GM21717 (cell line): Measurements from ENCODE around the gene ARL17A.
"Not testable (repeated sequence)": the region's sequence is repeated elsewhere in the genome, so short reads cannot be mapped to it uniquely, and the experiment has no call there.

Source experiments
- ATAC-seq: cut with Tn5 transposase; IDR thresholded peaks from one replicate; pipeline ENCODE4 v1.9.1; 2021; ENCODE audit warnings: mild to moderate bottlenecking, moderate library complexity; ENCODE audit not compliant: unreplicated experiment

ARL17A gene

DNA sequence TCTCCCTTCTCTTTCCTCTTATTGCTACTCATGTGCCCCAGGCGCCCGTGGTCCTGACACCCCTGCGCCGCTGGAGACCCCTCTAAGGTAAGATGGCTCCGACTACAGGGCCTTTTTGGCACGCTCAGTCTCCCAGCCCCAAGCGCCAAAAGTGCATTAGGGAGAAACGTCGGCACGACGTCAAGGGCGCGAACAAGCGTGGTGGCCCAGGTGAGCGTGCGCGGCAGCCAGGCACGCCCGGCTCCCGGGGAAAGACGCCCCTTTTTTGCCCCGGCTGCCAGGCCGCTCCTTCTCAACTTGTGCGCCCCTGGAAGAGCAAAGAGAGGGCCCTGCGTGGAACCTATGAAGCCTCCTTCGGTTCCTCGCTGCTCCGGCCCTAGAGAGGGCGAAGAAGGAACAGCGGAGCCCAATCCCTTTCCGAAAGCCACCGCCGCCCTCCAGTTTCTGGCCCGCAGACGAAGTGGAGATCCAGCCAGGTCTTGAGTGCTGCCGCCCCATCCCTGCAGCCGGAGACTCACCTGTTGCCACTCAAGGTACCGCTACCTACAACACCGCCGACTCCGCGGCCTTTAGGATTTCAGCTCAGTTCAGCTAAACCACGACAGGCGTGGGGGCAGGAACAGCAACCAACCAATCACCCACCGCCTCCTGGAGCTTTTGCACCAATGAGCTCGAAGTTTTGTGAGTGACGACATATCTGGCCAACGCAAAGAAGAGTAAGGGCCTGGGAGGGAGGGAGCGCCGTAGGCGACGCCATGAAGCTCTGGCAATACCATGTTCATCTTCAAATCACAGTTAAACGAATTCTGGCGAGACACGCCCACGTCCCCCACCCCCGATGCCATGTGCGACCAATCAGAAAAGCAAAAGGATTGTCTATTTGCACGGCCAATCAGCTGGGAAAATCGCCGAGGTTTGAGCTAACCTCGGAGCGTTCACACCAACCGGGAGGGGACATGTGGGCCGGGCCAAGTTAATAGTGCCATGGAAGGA lies at the start of gene ARL17A:
TSS of gene ARL17A (minus strand) at position 609 of the 993 bp plus-strand sequence. CDS start 3,369 bp downstream, outside the sequence.
- ATAC-seq: peak; percentile 77

DNA sequence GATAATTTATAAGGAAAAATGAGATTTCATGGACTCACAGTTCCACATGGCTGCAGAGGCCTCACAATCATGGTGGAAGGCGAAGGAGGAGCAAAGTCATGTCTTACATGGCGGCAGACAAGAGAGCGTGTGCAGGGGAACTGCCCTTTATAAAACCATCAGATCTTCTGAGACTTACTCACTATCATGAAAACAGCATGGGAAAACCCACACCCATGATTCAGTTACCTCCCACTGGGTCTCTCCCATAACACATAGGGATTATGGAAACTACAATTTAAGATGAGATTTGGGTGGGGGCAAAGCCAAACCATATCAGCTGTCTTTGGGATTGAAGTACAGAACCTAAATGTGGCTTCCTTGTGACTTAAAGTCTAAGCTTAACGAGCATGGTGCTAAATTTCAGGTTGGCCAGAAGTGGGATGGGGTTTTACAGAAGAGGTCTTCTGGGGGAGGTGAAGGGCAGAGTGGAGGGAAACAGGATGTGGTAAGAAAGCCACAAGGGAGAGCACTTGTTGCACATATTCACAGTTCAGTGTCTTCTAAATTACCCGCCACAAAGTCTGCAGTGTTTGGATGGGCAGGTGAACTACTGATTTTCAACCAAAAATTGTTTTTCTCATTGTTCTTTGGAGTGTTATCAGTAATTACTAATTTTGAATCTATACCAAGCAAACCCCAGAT lies 49.4 kb upstream of the ARL17A start:
- not testable (repeated sequence) for ATAC-seq

DNA sequence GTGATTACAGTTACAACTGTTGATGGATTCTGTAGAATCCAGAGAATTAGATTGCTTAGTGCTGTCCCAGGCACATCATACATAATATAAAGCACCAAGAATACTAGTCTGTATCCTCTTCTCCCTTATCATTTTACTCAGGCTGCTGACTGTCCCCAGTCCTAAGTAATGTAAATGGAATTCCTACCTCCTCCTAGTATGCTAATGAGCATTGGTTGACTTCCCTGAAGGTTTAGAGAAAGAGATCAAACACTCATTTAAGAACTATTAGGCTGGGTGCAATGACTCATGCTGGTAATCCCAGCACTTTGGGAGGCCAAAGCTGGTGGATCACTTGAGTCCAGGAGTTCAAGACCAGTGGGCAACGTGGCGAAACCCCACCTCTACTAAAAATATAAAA lies 48.0 kb upstream of the ARL17A start:
- not testable (repeated sequence) for ATAC-seq

DNA sequence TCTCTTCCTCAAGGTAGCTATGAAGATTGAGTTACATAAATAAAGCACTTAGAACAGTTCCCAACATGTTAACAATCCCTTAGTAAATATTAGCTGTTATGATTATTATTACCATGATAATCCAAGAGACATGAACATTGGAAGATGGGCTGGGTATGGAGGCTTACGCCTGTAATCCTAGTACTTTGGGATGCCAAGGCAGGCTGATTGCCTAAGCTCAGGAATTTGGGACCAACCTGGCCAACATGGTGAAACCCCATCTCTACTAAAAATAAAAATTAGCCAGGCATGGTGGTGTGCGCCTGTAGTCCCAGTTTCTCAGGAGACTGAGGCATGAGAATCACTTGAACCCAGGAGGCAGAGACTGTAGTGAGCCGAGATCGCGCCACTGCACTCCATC lies 45.2 kb upstream of the ARL17A start:
- ATAC-seq: not testable (repeated sequence)

DNA sequence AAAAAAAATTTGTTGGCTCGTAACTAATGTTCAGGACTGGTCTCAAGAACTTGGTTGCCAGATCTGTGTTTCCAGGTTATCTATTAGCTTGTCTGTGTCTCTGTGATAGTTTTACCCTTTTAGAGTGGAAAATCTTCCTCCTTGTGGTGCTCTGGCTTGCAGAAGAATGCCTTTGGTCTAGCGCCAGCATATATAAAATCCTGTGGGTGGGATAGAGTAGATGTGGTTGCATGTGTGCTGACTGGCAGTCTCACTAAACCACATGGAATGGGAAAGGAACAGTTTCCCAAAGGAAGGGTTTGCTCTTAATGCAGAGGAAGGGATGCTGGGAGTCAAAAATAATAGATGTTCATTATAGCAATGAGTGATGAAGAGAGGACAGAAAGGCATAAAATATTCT lies 44.3 kb upstream of the ARL17A start:
- ATAC-seq: not testable (repeated sequence)

DNA sequence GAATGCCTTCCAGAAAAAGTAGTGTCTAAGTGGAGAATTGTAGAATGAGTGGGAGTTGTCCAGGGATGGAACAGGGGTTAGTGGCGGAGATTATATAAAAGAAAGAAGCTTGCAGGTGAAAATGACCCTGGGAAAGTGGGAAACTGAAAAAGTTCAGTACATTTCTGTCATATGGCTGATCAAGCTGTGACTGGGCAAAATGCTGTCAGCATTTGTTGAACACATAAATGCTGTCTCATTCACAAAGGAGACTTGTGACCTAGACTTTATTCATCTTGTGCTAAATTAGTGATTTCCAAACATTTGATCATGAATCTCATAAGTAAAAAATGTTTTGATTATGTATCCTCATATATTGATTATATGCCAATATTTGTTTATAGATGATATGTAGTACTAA lies 39.5 kb upstream of the ARL17A start:
- ATAC-seq: not testable (repeated sequence)

DNA sequence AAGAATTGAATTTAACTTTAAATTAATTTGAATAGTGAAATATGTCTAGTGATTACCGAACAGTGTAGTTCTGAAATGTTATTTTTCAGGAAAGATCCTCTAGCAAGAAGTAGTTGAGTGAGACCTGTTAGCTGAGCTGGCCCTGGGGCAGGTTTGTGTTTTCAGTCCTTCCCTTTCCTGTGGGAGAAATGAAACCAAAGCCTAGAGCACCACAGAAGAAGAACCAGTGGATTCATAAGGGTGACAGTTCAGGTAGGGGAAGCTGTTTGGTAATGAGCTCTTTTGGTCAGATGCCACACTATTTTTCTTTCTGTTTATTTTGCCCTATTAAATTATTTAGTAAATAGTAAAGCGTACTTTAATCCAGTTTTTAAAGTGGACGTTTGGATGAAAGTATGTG lies 37.6 kb upstream of the ARL17A start:
- not testable (repeated sequence) for ATAC-seq

DNA sequence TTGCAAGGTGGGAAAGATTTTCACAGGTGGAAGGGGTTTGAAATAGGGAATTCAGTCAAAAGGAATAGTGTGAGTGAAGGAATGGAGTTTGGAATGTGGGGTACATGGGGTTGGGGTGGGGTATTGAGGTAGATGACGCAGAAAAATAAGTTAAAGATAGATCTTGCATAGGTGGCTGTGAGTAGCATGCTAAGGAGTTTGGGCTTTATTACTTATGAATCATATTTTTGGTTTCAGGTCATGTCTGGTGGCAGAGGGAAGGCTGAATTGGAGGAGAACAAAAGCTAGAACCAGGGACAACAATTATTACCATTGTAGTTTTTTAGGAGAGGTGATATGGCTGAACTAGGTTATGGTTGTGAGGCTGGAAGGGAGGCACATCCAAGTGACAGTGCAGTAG lies 34.4 kb upstream of the ARL17A start:
- ATAC-seq: not testable (repeated sequence)

DNA sequence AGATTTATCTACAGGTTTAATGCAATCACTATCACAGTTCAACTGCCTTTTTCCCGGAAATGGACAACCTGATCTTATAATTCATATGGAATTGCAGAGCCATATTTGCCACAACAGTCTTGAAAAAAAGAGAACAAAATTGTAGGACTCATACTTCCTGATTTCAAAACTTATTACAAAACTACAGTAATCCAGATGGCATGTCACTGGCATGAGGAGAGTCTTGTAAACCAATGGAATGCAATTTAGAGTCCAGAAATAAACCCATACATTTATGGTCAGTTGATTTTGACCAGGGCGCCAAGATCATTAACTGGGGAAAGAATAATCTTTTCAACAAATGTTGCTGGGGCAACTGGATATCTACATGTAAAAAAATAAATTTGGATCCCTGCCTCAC lies 31.8 kb upstream of the ARL17A start:
- not testable (repeated sequence) for ATAC-seq

DNA sequence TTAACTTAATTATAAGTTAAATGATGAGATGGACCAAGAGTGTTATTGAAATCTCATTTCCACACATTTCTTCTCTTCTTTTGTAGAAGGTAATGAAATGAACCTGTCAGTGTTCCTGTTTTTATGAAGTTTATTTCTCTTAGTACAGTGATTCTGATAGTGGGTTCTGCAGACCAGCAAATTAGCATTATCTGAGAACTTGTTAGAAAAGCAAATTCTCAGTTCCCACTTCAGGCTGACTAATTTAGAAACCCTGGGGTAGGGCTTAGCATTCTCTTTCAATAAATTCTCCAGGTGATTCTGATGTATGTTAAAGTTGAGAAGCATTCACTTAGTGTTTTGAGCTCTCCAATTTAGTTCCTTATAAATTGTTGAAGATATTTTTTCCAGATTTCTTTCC lies 23.6 kb upstream of the ARL17A start:
- not testable (repeated sequence) for ATAC-seq

DNA sequence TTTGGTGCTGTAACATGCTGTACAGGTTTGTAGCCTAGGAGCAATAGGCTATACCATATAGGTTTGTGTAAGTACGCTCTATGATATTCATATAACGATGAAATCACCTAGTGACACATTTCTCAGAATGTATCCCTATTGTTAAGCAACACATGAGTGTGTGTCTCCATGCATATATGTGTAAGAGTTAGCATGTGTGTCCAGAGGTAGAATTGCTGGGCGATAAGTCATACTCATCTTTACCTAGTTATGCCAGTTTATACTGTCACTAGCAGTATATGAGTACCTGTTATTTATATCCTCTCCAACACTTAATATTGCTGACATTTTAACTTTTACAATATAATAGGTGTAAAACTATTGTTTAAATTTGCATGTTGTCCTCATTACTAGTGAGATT lies 21.3 kb upstream of the ARL17A start:
- ATAC-seq: not testable (repeated sequence)

DNA sequence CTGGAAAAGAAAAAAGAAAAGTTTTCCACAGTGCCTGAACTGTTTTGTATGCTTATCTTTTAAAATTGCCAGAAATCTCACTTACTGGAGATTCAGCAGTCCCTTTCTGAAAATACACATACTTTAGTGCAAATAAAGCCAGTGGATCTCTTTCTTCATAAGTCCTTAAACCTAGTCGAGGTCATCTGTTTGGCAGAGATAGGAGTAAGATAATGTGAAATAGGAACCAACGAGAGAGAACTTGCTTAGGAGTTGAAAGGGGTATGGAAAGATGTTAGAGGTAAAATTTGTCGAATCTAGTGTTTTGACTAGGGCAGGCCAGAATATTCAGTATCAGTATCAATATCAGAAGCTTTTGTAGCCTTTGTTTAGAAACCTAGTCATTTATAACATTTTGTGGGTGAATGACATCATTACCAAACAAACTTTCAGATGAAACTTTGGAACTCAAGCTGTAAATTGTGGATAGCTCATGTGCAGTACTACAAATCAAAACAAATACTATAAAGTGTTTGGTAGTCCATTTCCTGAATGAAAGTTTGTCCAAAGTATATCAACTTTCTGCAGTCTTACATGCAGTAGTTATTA lies 18.9 kb upstream of the ARL17A start:
- ATAC-seq: peak; percentile 53

DNA sequence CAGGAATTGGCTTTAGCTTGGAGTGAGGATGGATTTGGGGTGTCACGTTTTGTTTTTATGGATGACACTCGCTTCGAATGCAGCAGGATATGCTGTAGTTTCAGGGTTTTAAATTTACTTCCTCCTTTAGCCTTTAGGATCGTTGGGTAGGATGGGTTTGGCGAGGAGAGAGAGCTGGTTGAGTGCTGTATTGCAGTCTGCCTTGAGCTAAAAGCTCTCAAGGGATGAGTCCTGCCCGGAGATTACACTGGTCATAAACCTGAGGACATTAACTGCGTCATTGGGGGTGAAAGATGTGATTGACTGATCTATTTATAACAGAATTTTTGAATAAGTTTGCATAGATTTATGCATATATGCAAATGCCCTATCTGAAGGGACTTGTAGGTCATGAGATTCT lies 11.8 kb upstream of the ARL17A start:
- ATAC-seq: peak; percentile 44

DNA sequence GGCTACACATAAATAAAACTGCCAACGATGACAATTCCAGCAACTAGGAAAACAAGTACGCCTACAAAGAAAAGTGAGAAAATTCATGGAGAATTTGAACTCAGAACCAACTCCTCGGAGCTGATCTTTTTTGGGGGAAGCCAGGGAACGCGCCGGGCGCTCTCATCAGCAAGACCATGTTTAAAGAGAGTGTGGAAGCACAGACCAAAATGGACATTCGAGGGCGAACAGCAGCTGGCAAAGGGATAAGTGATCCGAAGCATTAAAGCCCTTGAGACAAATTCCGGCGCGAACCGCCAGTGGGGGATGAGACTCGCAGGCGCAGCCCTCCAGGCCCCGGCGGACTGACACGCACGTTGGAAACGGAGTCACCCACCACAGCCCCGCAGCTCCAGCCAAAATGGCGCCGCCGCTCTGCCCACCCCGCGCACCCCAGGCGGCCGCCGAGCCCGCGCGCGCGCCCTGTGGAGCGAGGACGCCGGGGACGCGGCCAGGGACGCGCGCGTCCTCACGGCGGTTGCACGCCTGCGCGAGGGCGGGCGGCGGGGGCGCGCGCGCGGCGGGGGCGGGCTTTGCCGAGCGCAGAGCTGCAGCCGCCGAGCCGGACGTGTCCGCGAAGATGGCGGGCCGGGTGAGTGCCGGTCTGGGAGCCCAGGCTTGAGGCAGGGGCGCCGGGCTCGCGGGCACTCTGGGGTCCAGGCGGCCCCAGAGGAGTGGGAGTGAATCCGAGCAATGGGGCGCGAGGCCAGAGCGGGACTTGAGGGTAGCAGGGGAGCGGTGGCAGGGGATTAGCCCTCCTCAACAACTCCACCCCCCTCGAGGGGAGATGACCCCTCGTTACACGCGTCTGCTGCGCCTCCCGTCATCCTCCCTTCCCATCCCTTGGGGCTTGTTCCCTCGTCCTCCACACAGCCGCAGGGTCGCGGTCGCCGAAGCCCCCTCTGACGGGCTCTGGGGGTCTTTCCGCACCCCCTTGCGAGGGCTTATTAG lies 11.0 kb upstream of the ARL17A start, which contains the start of gene NSF:
TSS of gene NSF (plus strand) at position 513 of the 990 bp plus-strand sequence. CDS start at position 620, 107 bp downstream.
- ATAC-seq: peak; percentile 48

DNA sequence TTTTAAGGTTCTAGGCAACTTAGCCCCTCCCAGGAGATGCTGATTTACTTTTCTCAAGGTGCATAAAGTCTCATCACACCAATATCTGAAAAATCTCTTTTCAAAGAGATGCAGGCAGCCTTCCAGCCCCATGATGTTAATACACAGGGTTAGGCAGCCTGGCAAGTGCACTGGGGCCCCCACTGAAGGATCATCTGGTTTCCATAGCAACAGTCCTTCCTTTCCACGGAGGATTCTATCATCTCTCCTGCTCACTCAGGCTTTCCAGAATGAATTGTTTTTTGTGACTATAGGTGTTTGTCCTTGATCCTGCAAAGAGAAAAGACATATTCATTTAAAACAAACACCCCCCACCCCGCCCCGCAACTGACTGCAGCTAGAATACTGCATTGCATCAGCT lies 6.0 kb upstream of the ARL17A start:
- not testable (repeated sequence) for ATAC-seq

DNA sequence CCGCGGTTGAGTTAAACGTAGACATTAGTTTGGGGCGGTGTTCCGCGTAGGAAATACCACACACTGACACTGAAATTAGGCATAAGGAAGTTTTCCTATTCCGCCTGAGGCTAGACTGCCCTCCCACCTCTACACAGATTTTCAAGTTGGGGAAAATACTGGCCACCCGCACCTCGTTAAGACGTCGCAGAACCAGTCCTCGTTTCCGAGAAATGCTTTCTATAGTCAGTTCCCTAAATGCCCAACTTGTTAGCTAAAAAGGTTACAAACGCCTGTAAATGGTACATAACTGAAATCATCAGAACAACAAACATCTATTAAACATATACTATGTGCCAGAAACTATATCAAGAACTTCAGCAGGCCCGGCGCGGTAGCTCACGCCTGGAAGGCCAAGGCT lies 591 bp upstream of the ARL17A start:
- ATAC-seq: not testable (repeated sequence)

DNA sequence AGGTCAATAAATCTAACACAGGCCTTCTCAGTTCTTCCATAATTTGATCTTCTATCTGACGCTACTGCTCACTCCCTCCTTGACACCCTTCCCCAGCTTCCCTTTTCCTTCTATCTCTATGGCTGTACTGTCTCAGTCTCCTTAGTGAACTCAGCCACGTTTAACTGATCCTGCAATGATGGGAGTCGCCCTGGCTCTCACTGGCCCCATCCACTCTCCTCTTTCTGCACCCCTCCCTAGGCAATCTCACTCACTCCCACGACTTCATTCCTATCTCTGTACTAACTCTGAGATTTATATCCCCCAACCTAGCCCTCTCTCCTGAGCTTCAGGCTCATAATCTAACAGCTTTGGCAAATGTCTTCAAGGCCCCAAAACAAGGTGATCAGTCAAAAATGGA lies 7.7 kb downstream of the ARL17A start:
- ATAC-seq: not testable (repeated sequence)

DNA sequence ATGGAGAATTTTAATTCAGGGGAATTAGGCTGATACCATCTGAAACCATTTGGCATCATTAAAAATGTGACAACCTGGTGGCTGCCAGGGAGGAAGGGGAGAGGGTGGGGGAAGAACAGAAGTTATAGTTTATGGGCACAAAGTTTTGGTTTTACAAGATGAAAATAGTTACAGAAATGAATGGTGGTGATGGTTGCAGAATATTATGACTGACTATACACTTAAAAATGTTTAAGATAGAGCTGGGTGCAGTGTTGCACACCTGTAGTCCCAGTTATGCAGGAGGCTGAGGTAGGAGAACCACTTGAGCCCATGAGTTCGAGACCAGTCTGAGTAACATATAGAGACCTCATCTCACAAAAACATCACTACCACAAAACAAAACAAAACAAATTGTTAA lies 12.5 kb downstream of the ARL17A start:
- not testable (repeated sequence) for ATAC-seq

DNA sequence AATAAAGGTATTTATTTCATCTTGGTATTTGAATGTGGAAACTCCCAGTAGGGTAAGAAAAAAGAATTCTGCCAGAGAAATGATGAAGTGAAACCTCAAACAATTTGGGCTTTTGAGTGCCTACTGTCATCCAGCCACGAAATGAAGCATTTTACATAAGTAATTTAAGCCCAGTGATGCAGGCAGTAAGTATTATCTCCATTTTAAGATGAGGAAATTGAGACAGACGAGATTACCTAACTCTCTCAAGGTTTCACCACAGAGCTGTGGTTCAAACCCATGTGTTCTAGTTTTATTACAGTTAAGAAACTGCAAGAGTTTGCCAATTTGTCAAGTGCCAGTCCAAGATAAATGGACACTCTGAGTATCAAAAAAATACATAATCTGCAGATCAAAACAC lies 13.2 kb downstream of the ARL17A start:
- not testable (repeated sequence) for ATAC-seq

DNA sequence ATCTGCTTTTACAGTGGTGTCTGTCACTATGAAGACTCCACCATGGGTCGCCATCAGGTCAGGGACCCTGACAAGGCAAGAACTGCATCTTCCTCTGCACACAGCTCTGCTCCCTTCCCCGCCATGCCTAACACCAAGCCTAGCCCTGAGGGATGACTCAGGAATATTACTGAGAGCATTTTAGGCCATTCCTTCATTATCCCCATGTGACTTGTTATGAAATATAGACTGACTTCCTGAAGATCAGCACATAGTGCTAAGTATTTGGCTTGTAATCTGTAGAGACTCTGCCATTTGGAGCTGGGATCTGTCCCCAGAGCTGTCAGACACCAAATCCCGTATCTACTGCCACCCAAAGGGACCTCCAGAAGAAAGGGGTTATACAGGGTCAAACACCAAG lies 19.4 kb downstream of the ARL17A start:
- not testable (repeated sequence) for ATAC-seq
